ENCODE measurements around the gene ADRA2C.

Gene ADRA2C

GRCh38 chr4:3735196-3735595, 31.0 kb upstream of the ADRA2C start:
- no peak for DNase-seq

- no peak for DNase-seq
Measured at GRCh38 chr4:3736290-3736689, 29.9 kb upstream of the ADRA2C start.

GRCh38 chr4:3736806-3737205, 29.4 kb upstream of the ADRA2C start:
- DNase-seq, result no peak

- no peak for DNase-seq
Measured at GRCh38 chr4:3739577-3739976, 26.6 kb upstream of the ADRA2C start.

GRCh38 chr4:3740256-3740655, 25.9 kb upstream of the ADRA2C start:
- no peak for DNase-seq

GRCh38 chr4:3741217-3742011, 24.8 kb upstream of the ADRA2C start:
- DNase-seq, result no peak

GRCh38 chr4:3742610-3743009, 23.6 kb upstream of the ADRA2C start:
- no peak for DNase-seq

- no peak for DNase-seq
Measured at GRCh38 chr4:3744232-3744631, 22.0 kb upstream of the ADRA2C start.

- DNase-seq, result no peak
Measured at GRCh38 chr4:3744901-3745300, 21.3 kb upstream of the ADRA2C start.

- no peak for DNase-seq
Measured at GRCh38 chr4:3745886-3746656, 20.1 kb upstream of the ADRA2C start.

- DNase-seq, result no peak
Measured at GRCh38 chr4:3746701-3747580, 19.2 kb upstream of the ADRA2C start.

- no peak for DNase-seq
Measured at GRCh38 chr4:3747581-3747904, 18.6 kb upstream of the ADRA2C start.

GRCh38 chr4:3748136-3748898, 17.9 kb upstream of the ADRA2C start:
- DNase-seq, result no peak

- DNase-seq, result no peak
Measured at GRCh38 chr4:3749081-3749480, 17.1 kb upstream of the ADRA2C start.

- no peak for DNase-seq
Measured at GRCh38 chr4:3750334-3750733, 15.9 kb upstream of the ADRA2C start.

- DNase-seq, result no peak
Measured at GRCh38 chr4:3752022-3752421, 14.2 kb upstream of the ADRA2C start.

- DNase-seq, result no peak
Measured at GRCh38 chr4:3753726-3754412, 12.3 kb upstream of the ADRA2C start.

- no peak for DNase-seq
Measured at GRCh38 chr4:3756343-3757059, 9.7 kb upstream of the ADRA2C start.

GRCh38 chr4:3759236-3759635, 6.9 kb upstream of the ADRA2C start:
- DNase-seq, result no peak

- no peak for DNase-seq
Measured at GRCh38 chr4:3760346-3760745, 5.8 kb upstream of the ADRA2C start.

- no peak for DNase-seq
Measured at GRCh38 chr4:3760841-3761240, 5.3 kb upstream of the ADRA2C start.
